GM12872 (cell line): ENCODE results near the gene FAM124B.

Experiments
- TF ChIP-seq, protein P1 (sequence below): IDR thresholded peaks from 3 replicates; pipeline ENCODE4 v1.5.1; 2011; ENCODE audit warnings: low read depth, mild to moderate bottlenecking, low read length, moderate library complexity; ENCODE audit not compliant: insufficient read depth

FAM124B gene

DNA sequence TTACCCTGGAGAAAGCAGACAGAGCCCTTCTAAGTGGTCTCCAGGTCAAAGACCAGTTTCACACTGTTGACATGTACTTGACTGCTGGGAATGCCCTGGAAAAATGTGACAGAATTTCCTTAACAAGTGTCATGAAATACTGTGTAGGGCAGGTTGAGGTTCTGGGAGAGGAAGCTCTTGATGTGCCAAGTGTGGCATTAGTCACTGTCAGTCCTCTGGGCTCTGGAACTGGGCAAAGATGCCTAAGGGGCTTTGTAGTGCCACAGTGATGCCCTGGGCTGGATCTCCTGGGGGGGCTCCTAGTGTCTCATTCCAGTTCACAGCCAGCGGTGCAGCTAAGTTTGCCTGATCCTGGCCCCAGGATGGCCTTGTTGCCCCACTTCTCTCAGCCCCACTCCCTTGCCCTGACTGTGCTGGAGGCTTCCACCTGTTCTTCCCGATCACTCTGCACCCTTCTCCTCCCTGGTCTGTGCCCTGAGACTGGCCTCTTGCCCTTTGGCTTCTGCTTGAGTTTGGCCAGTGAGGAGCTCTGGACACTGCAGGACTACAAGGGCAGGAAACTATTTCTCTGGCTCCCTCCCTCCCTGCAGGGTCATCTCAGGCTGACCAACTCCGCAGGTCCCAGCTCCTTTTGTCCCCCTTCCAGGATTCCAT, 27.0 kb upstream of the FAM124B start:
- TF ChIP-seq, protein P1, sequence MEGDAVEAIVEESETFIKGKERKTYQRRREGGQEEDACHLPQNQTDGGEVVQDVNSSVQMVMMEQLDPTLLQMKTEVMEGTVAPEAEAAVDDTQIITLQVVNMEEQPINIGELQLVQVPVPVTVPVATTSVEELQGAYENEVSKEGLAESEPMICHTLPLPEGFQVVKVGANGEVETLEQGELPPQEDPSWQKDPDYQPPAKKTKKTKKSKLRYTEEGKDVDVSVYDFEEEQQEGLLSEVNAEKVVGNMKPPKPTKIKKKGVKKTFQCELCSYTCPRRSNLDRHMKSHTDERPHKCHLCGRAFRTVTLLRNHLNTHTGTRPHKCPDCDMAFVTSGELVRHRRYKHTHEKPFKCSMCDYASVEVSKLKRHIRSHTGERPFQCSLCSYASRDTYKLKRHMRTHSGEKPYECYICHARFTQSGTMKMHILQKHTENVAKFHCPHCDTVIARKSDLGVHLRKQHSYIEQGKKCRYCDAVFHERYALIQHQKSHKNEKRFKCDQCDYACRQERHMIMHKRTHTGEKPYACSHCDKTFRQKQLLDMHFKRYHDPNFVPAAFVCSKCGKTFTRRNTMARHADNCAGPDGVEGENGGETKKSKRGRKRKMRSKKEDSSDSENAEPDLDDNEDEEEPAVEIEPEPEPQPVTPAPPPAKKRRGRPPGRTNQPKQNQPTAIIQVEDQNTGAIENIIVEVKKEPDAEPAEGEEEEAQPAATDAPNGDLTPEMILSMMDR, result no peak

DNA sequence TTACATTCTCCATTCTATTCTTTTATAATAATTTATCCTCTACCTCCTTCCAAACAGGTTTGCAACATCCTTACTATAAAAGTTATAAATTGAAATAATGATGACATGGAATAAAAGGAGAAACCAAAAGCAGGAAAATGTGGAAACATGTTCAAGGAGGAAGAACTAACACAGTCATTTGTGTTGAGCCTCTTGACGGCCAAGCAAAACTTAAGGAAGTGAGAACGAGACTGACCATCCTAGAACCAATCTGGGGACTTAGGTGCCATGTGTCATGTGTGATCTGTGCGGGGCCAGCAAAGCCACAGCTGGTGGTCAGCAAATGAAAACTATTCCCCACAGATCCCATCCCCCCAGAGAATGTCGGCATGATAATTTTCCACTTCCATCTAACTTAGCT, 25.6 kb upstream of the FAM124B start:
- TF ChIP-seq, protein P1, result no peak

DNA sequence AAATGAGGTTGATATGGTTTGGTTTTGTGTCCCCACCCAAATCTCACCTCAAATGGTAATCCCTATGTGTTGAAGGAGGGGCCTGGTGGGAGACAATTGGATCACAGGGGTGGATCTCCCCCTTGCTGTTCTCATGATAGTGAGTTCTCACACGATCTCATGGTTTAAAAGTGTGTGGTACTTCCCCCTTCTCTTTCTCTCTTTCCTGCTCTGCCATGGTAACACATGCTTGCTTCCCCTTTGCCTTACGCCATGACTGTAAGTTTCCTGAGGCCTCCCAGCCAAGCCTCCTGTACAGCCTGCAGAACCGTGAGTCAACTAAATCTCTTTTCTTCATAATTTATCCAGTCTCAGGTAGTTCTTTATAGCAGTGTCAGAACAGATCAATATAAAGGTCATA, 24.7 kb upstream of the FAM124B start:
- TF ChIP-seq, protein P1, result no peak

DNA sequence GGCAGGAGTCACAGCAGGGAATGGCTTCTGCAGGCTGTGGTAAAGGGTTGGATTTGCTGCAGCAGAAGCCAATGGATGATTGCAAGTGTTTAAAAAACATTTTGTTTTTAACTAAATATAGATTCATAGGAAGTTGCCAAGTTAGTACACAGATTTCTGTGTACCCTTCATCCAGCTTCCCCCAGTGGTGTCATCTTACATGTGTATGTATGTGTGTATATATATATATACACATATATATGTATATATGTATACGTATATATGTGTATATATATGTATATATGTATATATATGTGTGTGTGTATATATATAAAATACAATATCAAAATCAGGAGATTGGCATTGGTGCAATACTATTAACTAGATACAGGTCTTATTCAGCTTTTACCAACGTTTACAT, 19.2 kb upstream of the FAM124B start:
- TF ChIP-seq, protein P1, result no peak

DNA sequence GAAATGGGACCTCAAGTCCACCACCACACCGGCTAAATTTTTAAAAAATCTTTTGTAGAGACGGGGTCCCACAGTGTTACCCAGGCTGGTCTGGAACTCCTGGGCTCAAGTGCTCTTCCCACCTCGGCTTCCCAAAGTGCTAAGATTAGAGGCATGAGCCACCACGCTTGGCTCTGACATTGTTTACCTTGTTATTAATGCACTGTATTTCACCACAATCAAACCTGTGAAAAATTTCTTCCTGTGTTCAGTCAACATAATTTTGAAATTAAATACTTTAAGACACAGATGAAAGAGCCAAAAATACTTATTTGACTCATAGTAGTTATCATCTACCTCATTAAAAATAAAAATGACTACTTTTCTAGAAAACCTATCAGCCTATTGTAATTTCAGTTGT, 16.0 kb upstream of the FAM124B start:
- TF ChIP-seq, protein P1, result no peak

DNA sequence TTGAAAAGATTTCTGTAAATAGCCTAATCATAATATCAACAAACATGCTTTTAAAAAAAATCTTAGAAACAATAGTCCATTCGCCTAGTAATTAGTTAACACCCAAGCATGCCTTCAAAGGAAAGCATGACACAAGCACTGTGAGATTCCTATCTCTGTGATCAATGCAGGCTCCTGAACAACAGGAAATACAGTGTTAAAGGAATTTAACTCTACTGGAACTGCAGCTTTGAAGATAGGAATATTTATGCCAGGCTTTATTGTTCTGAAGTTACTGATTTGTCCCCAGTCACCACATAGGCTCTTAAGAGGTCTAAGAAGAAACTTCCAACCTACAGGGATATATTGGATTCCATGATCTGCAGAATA, 15.4 kb upstream of the FAM124B start:
- TF ChIP-seq, protein P1, result no peak

DNA sequence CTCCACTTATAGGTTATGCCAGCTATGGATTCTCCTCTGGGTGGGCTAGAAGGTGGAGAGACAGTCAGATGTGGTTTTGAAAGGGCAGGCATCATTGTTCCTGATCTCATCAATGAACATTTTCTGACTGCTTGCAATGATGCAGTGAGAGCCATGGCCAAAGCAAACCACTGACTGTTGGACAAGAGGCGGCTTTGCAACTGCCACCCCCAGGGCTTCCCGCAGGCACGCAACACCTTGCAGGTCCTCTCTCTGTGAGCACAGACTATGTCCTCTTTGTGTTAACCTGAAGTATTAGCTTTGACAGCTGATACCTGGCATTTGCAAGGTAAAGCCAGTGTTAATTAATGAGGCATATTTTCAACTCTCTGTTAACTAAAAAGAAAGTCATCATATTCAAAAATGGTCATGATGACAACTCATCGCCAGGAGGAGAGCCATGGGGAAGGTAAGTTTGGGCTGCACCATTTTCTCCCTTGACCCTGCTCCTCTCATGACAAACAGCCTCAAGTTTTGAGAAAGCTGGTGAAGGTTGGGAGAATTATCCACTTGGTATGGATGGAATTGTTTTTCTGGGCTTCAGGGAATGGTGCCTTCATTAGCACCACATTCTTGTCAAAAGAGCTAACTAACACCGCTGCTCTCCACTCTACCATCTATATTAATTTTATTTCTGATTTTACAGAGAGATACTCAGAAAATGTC, 14.9 kb upstream of the FAM124B start:
- TF ChIP-seq, protein P1, result no peak
